Activated CD4-positive, alpha-beta T cell treated with anti-CD3 and anti-CD28 coated beads, Interleukin-2, amount 10 ng/mL, durations not matched to agents 7 days and 5 days (primary cell): ENCODE results near the gene CLDN16. TPM values are rescaled to one million over a fixed set of nuclear protein-coding genes. Genes with fewer than 3 reads are reported as not detected.

Experiments used
- CTCF ChIA-PET: fragments of 350-600 bp; sonication (Branson Sonifier 250); formaldehyde crosslinking; loops from one replicate; lab custom pipeline; 2021; ENCODE audit warnings: antibody characterized with exemption; lab: Charles Lee
- POLR2A ChIA-PET: fragments of 350-600 bp; sonication (Branson Sonifier 250); formaldehyde crosslinking; loops from one replicate; lab custom pipeline; 2021; ENCODE audit warnings: antibody characterized with exemption; lab: Charles Lee
- DNase-seq: peaks from one replicate; pipeline ENCODE4 v3.0.0-alpha.2; 2020
- H3K27ac Mint-ChIP-seq: one replicate; pipeline ENCODE4 v1.8.0; 2021; ENCODE audit warnings: mild to moderate bottlenecking, moderate library complexity, mixed read lengths
- H3K27me3 Mint-ChIP-seq: one replicate; pipeline ENCODE4 v1.8.0; 2021; ENCODE audit warnings: mixed read lengths
- H3K36me3 Mint-ChIP-seq: one replicate; pipeline ENCODE4 v1.8.0; 2021; ENCODE audit warnings: low read depth, mixed read lengths
- H3K4me1 Mint-ChIP-seq: one replicate; pipeline ENCODE4 v1.8.0; 2021; ENCODE audit warnings: mixed read lengths
- H3K4me3 Mint-ChIP-seq: one replicate; pipeline ENCODE4 v1.8.0; 2021; ENCODE audit warnings: mild to moderate bottlenecking, moderate library complexity, mixed read lengths
- H3K9me3 Mint-ChIP-seq: one replicate; pipeline ENCODE4 v1.8.0; 2021; ENCODE audit warnings: mixed read lengths
- total RNA-seq, 2 experiments: library from RNA; stranded (reverse); gene quantifications; one replicate each; pipeline ENCODE4 v1.2.3, GENCODE V29; 2021

Gene CLDN16
- total RNA-seq, 2 experiments from 2014 or later = not detected

DNA sequence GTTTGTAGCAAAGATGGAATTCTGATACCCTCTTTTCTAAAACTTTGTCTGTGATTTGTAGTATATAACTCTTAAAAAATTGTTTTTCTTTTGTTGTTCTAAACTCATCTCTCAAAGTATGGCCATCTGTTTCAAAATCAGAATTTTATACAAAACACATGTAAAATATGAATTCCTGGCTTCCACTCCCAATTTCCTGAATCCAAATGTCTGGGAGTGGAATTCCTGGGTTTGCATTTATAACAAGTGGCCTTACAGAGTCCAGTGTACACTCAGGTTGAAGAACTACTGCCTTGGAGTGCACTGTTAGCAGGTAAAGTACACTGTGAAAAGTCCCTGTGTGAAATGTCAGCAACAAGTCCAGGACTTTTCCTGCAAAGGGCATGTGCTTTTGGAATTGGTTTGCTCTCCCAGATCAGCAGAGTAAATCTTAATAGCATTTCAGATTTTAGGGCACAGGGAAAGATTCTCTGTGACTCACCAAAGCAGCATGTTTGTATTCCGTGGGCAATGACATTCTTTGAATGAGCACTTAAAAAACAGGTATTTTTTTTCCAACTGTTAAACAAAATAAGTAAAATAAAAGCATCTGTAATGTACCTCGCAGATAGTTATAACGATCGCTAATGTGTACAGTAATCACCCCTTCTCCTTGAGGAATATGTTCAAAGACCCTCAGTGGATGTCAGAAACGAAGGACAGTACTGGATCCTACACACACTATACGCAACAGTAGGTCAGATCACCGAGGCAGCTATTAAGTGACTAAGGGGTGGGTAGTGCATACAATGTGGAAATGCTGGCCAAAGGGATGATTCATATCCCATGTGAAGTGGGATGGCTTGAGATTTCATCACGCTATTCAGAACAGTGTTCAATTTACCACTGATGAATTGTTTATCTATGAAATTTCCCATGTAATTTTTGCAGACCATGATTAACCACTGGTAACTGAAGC, 2.0 kb upstream of the CLDN16 start:
- ChIA-PET POLR2A (no interaction called here), CTCF (no interaction called here)
- no peak for DNase-seq
- Mint-ChIP-seq H3K27me3 (no peaks in the 10 kb centered on the region), H3K4me3 (no peak overlapping the region), H3K36me3 (no peaks in the 10 kb centered on the region), H3K9me3 (no peaks in the 10 kb centered on the region), H3K27ac (no peak overlapping the region), H3K4me1 (no peaks in the 10 kb centered on the region)

DNA sequence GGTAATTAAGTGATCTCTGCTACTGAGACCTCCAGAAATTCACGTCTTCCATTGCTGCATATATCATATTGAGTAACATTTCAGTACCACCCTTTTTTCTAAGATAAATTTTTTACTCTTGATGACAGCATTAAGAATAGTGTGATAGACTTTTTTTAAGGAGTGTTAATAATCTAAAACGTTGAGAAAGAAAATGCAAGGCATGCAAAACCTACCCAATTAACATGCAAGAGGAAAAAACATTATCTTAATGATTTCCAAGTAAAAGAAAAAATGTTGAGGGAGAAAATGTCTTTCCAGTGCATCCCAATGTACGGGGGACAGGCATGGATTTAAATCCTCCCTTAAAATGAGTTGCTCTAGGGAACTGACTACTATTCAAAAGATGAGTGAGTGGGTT, 740 bp downstream of the CLDN16 start:
- ChIA-PET CTCF (no interaction called here), POLR2A (no interaction called here)
- Mint-ChIP-seq H3K4me3 (no peak overlapping the region), H3K4me1 (no peaks in the 10 kb centered on the region), H3K36me3 (no peaks in the 10 kb centered on the region), H3K27me3 (peaks cover 2% of the 10 kb centered on the region), H3K9me3 (no peaks in the 10 kb centered on the region), H3K27ac (no peak overlapping the region)
- no peak for DNase-seq

DNA sequence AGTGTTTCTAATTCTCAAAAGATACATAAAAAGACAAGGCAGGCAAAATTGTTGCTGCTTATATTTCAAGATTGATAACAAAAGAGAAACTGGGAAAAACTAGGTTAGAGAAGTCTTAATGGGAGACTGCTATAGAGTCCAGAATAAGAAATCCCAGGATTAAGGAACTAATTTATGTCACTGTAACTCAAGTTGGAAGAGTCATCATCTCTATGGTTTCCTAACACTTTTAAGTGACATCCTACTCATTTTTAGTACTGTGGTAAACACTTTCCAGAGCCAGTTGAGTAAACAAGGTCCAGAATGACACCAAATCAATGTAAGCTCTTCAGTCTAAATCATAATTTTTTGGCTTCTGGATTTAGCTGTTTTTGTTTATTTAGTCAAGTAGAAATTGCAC, 8.0 kb downstream of the CLDN16 start:
- H3K27me3 Mint-ChIP-seq = peaks cover 4% of the 10 kb centered on the region
- H3K4me1 Mint-ChIP-seq = no peaks in the 10 kb centered on the region
- no peak overlapping the region for H3K4me3 Mint-ChIP-seq
- no peak overlapping the region for H3K27ac Mint-ChIP-seq
- POLR2A ChIA-PET = no interaction called here
- H3K9me3 Mint-ChIP-seq = no peaks in the 10 kb centered on the region
- H3K36me3 Mint-ChIP-seq = no peaks in the 10 kb centered on the region
- DNase-seq = no peak
- CTCF ChIA-PET = no interaction called here

DNA sequence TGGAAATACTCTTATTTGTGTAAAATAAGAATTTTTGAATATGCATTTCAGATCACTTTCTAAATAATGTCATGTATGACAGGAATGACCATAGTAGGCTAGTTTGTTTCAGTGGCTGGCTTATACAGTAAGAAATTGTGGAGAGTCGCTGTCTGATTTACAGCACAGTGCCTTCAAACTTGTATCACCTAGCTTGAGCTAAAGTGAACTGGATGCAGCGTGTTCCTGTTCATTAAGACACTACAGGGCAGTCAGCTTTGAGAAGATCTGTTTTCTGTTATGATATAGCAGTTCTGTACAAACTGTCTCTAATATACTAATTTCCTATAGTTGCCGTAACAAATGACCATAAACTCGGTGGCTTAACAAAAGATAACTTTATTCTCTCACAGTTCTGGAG, 9.9 kb downstream of the CLDN16 start:
- no peaks in the 10 kb centered on the region for H3K4me1 Mint-ChIP-seq
- H3K27ac Mint-ChIP-seq = no peak overlapping the region
- no peak overlapping the region for H3K4me3 Mint-ChIP-seq
- H3K27me3 Mint-ChIP-seq = peaks cover 4% of the 10 kb centered on the region
- no peaks in the 10 kb centered on the region for H3K36me3 Mint-ChIP-seq
- no peak for DNase-seq
- CTCF ChIA-PET = no interaction called here
- no peaks in the 10 kb centered on the region for H3K9me3 Mint-ChIP-seq
- POLR2A ChIA-PET = no interaction called here

DNA sequence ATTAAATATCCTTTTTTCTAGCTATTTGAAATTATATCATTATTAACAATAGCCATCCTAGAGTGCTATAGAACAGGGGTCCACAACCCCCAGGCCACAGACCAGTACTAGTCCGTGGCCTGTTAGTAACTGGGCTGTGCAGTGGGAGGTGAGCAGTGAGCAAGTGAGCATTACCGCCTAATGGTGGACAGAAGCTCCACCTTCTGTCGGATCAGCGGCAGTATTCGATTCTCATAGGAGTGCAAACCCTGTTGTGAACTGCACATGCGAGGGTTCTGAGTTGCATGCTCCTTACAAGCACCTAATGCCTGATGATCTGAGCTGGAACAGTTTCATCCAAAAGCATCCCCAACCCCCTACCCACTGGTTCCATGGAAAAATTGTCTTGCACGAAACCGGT, 11.7 kb downstream of the CLDN16 start:
- no peaks in the 10 kb centered on the region for H3K4me1 Mint-ChIP-seq

DNA sequence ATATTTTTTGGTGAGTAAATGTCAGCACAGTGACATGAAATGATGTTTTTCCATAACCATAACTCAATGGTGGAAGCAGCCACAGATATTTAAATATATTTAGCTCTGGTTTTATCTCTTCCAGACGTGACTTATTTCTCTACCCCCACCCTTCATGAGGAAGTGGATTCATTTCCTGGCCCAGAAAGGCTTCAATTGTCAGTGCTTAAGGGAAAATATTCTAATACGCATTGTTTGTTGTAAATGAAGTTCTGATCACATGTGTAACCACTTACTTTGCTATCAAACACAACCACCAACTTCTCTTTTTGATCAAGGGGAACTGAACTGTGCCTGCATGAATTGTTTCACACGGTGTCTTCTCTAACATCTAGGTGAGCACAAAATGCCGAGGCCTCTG, 14.0 kb downstream of the CLDN16 start:
- Mint-ChIP-seq H3K9me3 (no peaks in the 10 kb centered on the region), H3K36me3 (no peaks in the 10 kb centered on the region), H3K27ac (no peak overlapping the region), H3K4me1 (no peaks in the 10 kb centered on the region), H3K27me3 (no peaks in the 10 kb centered on the region), H3K4me3 (no peak overlapping the region)
- DNase-seq = no peak
- ChIA-PET POLR2A (no interaction called here), CTCF (interaction anchor here (0.8 kb wide), 1 partner anchor 37 kb away, joined by 3 read pairs; no protein-coding TSS in a partner anchor)

More for the DNA sequence above, 11.7 kb downstream of the CLDN16 start:
- peaks cover 2% of the 10 kb centered on the region for H3K27me3 Mint-ChIP-seq
- no peaks in the 10 kb centered on the region for H3K36me3 Mint-ChIP-seq
- H3K4me3 Mint-ChIP-seq = no peak overlapping the region
- no peak overlapping the region for H3K27ac Mint-ChIP-seq
- CTCF ChIA-PET = interaction anchor here (1.1 kb wide), 1 partner anchor 14 kb away, joined by 5 read pairs; no protein-coding TSS in a partner anchor
- DNase-seq = no peak
- no peaks in the 10 kb centered on the region for H3K9me3 Mint-ChIP-seq
- POLR2A ChIA-PET = no interaction called here

DNA sequence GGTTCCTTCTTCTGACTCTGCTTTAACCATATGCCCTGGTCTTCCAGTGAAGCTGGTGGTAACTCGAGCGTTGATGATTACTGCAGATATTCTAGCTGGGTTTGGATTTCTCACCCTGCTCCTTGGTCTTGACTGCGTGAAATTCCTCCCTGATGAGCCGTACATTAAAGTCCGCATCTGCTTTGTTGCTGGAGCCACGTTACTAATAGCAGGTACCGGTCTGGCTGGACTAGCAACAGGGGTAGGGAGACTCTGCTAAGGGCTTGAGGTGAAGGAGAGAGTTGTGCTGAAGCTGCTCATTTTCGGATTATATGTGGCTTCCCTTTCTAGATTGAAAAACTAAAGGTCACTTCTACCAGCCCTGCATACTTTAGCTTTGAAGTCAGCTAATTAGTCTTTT, 16.8 kb downstream of the CLDN16 start:
- Mint-ChIP-seq H3K4me3 (no peak overlapping the region), H3K4me1 (no peaks in the 10 kb centered on the region), H3K9me3 (no peaks in the 10 kb centered on the region), H3K27me3 (no peaks in the 10 kb centered on the region), H3K27ac (no peak overlapping the region), H3K36me3 (no peaks in the 10 kb centered on the region)
- DNase-seq = no peak
- ChIA-PET CTCF (no interaction called here), POLR2A (no interaction called here)

DNA sequence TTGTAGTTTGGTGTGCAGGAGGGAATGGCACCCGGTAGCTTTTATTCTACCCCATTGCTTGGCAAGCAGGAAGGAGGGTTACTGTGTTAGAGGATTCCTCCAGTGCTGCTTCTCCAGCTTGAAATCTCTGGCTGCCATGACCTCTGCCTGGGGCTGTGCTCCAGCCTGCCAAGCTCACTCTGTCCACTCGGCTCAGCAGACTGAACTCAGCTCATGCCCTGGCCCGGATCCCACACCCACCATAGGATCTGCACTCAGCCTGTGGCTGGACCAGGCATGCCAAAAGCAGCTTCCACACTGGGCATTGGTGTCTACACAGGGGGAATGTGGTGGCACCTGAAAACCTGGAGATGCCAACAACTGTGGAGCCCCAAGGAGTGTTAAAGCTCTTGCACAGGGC, 26.3 kb downstream of the CLDN16 start:
- POLR2A ChIA-PET = no interaction called here

DNA sequence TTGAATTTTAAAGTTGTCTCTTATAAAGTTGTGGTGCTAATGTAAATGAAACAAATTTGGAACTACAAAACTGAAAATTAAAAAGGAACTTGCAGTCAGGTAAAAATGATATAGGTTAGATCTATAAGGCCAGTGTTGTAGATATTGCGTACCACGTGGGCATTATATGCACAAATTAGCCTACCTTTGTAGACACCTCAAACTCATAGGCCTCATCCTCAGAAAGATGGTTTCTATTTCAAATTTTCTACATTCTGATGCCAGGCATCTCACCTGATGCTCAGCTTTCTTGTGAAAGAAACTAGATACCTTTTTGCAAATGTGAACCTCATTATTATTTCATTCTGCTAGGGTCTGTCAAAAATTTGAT, 36.1 kb downstream of the CLDN16 start:
- ChIA-PET CTCF (interaction anchor here (1.8 kb wide), 1 partner anchor 463 kb away, joined by 4 read pairs; no protein-coding TSS in a partner anchor), POLR2A (interaction anchor here (0.7 kb wide), 1 partner anchor 200 kb away, joined by 3 read pairs; no protein-coding TSS in a partner anchor)
- Mint-ChIP-seq H3K36me3 (no peaks in the 10 kb centered on the region), H3K4me3 (no peak overlapping the region), H3K4me1 (peaks cover 4% of the 10 kb centered on the region), H3K9me3 (no peaks in the 10 kb centered on the region), H3K27ac (no peak overlapping the region), H3K27me3 (no peaks in the 10 kb centered on the region)
- DNase-seq = no peak

More for the DNA sequence above, 26.3 kb downstream of the CLDN16 start:
- Mint-ChIP-seq H3K36me3 (no peaks in the 10 kb centered on the region), H3K9me3 (peaks cover 3% of the 10 kb centered on the region), H3K4me3 (no peak overlapping the region), H3K4me1 (no peaks in the 10 kb centered on the region), H3K27me3 (peaks cover 3% of the 10 kb centered on the region), H3K27ac (no peak overlapping the region)
- DNase-seq = no peak
- CTCF ChIA-PET = interaction anchor here (1.2 to 1.9 kb wide), 2 partner anchors 15 to 254 kb away, joined by 3 to 5 read pairs; no protein-coding TSS in a partner anchor

DNA sequence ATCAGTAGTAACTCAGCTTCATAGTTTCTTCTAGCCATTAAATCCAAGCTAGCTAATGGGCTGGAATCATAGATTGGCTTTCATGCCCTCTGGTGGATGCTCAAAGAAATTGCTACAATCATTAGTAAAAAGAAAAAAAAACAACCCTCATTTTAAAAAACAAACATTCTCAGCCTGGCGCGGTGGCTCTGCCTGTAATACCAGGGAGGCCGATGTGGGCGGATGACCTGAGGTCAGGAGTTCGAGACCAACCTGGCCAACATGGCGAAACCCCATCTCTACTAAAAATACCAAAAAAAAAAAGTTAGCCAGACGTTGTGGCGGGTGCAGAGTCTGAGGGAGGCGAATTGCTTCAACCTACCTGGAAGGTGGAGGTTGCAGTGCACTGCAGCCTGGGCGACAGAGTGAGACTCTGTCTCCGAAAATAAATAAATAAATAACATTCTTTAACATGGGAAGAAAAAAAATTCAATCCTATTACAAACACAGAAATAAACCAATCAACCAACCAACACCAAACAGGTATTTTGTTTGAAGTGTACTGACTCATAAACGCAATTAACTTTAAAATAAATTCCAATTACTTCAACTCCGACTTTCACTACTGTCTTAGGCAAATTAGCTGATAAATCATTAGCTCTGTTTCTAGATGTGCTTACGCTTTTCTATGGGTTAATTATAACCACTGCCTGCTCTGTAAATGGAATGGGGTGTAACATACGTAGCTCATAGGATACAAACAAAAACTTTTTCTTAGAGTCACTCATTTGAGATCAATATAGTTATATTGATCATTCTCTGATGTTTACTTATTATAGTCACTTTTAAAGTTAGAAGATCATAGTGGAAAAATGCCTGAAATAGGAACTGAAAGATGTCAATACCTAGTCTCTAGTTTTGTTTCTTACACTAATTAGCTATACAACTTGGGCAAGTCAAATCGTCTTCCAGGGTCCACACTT, 36.8 kb downstream of the CLDN16 start:
- Mint-ChIP-seq H3K9me3 (no peaks in the 10 kb centered on the region), H3K36me3 (no peaks in the 10 kb centered on the region), H3K4me3 (no peak overlapping the region), H3K4me1 (peaks cover 4% of the 10 kb centered on the region), H3K27ac (no peak overlapping the region), H3K27me3 (no peaks in the 10 kb centered on the region)
- DNase-seq = peak; percentile 30
- ChIA-PET POLR2A (interaction anchor here (0.6 to 0.7 kb wide), 2 partner anchors 200 to 831 kb away, joined by 3 to 4 read pairs; no protein-coding TSS in a partner anchor), CTCF (interaction anchor here (1.8 kb wide), 1 partner anchor 463 kb away, joined by 4 read pairs; no protein-coding TSS in a partner anchor)

DNA sequence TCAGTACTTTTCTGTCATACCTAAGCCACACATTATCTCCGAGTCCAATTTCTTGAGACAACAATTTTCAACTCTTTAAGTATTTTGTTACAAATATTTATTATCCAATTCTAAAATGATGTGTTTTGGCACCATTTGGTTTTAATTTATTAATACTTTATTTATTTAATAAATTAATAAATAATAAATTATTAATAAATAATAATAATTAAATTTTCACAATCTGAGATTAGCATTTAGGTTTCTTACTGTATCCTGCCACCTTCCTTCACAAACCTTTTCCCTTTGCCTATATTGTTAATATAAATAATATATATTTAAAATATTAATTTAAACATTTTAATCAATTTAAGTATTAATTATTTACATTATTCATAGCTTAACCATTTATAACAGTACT, 37.9 kb downstream of the CLDN16 start:
- no peak for DNase-seq
- Mint-ChIP-seq H3K4me1 (peaks cover 4% of the 10 kb centered on the region), H3K36me3 (no peaks in the 10 kb centered on the region), H3K27ac (no peak overlapping the region), H3K27me3 (no peaks in the 10 kb centered on the region), H3K4me3 (no peak overlapping the region), H3K9me3 (no peaks in the 10 kb centered on the region)
- ChIA-PET POLR2A (no interaction called here), CTCF (no interaction called here)

DNA sequence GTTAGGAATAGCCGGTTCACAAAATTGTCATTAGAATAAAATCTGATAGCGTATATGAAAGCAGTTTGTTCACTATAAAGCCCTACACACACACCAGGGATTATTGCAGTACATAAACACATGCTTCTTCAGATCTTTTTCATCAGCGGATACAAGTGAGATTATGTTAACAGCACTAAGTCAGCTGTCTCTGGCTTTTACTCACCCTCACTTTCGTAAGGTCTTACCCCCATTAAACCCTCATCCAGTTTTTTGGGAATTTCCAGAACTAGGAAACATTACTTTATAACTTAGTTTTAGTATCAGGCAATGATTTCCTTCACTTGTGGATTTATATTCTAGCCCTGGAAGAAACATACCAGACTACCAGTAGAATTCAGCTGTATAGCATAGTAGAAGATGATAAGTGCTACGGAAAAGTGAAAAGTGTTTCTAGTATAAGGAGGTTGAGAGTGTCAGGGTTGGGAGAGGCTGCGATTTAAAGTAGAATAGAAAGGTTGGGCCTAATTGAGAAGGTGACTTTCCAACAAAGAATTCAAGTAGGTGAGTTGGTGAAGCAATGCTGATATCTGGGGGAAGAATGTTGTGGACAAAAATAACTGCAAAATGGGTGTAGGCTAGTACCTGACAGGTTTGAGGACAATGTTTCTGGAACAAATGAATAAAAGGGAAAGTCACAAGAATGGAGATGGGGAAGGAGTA, 39.0 kb downstream of the CLDN16 start:
- CTCF ChIA-PET = no interaction called here

More for the DNA sequence above, 39.0 kb downstream of the CLDN16 start:
- Mint-ChIP-seq H3K27me3 (no peaks in the 10 kb centered on the region), H3K4me3 (no peak overlapping the region), H3K9me3 (no peaks in the 10 kb centered on the region), H3K4me1 (peaks cover 4% of the 10 kb centered on the region), H3K27ac (no peak overlapping the region), H3K36me3 (no peaks in the 10 kb centered on the region)
- POLR2A ChIA-PET = no interaction called here
- no peak for DNase-seq
